HG03108 (cell line): ENCODE data around the gene HINT2.

ENCODE experiments used
- ATAC-seq: cut with Tn5 transposase; IDR thresholded peaks from one replicate; pipeline ENCODE4 v1.9.1; 2021; ENCODE audit warnings: moderate library complexity; ENCODE audit not compliant: unreplicated experiment

Gene HINT2

GRCh38 chr9:35812025-35812602, 2.7 kb downstream of the HINT2 start, which contains the start of gene SPAG8:
TSS of gene SPAG8 (minus strand) at chr9:35812262. CDS start at chr9:35812147, 115 bp downstream.
- peak; percentile 51 for ATAC-seq

- ATAC-seq, result no peak
These were observed 3.3 kb downstream of the HINT2 start for GRCh38 chr9:35811381-35812024.

- no peak for ATAC-seq
These were observed 4.7 kb downstream of the HINT2 start for GRCh38 chr9:35810122-35810521.

- ATAC-seq, result no peak
These were observed 6.4 kb downstream of the HINT2 start for GRCh38 chr9:35808433-35808832.

- ATAC-seq, result no peak
These were observed 8.7 kb downstream of the HINT2 start for GRCh38 chr9:35806101-35806500.

- no peak for ATAC-seq
These were observed 13.3 kb downstream of the HINT2 start for GRCh38 chr9:35801328-35802128.

- ATAC-seq, result no peak
These were observed 14.3 kb downstream of the HINT2 start for GRCh38 chr9:35800530-35800929.

GRCh38 chr9:35798658-35799374, 16.0 kb downstream of the HINT2 start:
- ATAC-seq, result no peak

GRCh38 chr9:35797311-35798109, 17.3 kb downstream of the HINT2 start:
- no peak for ATAC-seq

GRCh38 chr9:35795695-35796094, 19.1 kb downstream of the HINT2 start:
- no peak for ATAC-seq

- no peak for ATAC-seq
These were observed 21.4 kb downstream of the HINT2 start for GRCh38 chr9:35793461-35793860.

GRCh38 chr9:35792826-35793225, 22.0 kb downstream of the HINT2 start:
- ATAC-seq, result no peak

- ATAC-seq, result no peak
These were observed 22.6 kb downstream of the HINT2 start for GRCh38 chr9:35792024-35792813.

- no peak for ATAC-seq
These were observed 23.4 kb downstream of the HINT2 start, which contains the start of gene NPR2 for GRCh38 chr9:35791297-35791921. TSS of gene NPR2 (plus strand) at chr9:35791591. CDS start at chr9:35792409, 818 bp downstream.

- ATAC-seq, result no peak
These were observed 24.2 kb downstream of the HINT2 start for GRCh38 chr9:35790385-35791296.

GRCh38 chr9:35790025-35790384, 24.8 kb downstream of the HINT2 start:
- no peak for ATAC-seq

GRCh38 chr9:35789541-35789940, 25.3 kb downstream of the HINT2 start:
- ATAC-seq, result no peak

- ATAC-seq, result no peak
These were observed 31.4 kb downstream of the HINT2 start for GRCh38 chr9:35783418-35783817.
